Activated gamma-delta T cell (primary cell): ENCODE measurements around the gene GRB14.

Experiments used
- DNase-seq: peaks from one replicate; lab custom pipeline; 2025; lab: John Stamatoyannopoulos, UW

The GRB14 gene

GRCh38 chr2:164613321-164613982, 7.8 kb downstream of the GRB14 start:
- DNase-seq = no peak

DNA sequence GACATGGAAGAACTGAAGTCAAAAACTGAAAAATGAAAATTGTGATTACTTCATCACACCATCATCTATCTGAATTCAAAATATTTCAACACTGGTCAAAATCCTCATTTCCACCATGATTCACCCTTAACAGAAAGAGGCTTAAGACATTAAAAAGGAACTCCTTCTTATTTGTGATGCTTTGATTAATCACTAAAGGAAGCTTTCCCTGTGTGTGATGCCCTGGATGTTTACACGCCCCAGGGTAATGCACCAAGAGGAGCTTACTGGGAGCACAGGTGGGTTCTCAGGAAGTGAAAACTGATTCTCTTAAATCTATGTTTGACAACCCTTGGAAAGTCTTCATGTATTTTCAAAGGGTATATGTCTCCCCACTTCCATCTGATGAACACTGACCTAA, 11.5 kb downstream of the GRB14 start:
- no peak for DNase-seq

DNA sequence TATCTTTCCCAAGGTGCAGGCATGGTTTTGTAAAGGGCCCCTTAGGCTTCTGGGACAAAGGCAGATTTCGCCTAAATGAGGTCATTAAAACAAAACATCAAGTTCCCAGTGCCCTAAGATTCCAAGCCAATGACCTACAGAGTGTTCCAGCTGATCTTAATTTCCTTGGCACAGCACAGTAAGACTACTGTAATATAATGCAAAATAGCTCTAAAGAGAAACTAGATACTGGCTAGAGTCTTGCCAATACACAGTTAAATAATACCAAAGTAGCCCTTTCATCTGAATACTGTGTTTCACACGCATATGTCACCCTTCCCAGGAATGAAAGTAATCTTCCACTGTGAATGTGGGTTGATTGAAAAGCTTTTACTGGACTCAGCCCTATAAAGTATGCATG, 14.7 kb downstream of the GRB14 start:
- DNase-seq = no peak

DNA sequence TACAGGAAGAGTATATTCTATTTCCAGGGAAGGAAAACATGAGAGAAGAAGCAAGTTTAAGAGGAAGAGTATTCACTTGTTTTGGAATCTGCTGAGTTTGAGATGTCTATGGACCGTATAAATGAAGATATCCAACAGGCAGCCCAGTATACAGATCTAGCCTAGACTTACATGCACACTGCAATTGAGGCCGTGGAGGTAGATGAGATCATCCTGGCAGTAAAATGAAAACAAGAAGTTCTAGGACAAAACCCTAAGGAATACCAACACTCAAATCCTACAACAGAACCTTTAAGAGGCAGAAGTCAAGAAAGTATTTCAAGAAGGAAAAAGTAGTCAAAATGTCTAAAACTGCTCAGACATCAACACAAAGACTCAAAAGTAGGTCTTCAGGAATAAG, 16.0 kb downstream of the GRB14 start:
- DNase-seq = no peak

GRCh38 chr2:164600763-164601162, 20.5 kb downstream of the GRB14 start:
- no peak for DNase-seq

- DNase-seq = no peak
Measured at GRCh38 chr2:164599954-164600589, 21.2 kb downstream of the GRB14 start.

- no peak for DNase-seq
Measured at GRCh38 chr2:164597983-164598382, 23.3 kb downstream of the GRB14 start.

- DNase-seq = no peak
Measured at GRCh38 chr2:164595031-164595430, 26.3 kb downstream of the GRB14 start.

- no peak for DNase-seq
Measured at GRCh38 chr2:164593959-164594358, 27.3 kb downstream of the GRB14 start.

- DNase-seq = no peak
Measured at GRCh38 chr2:164593541-164593940, 27.7 kb downstream of the GRB14 start.

GRCh38 chr2:164589522-164589921, 31.8 kb downstream of the GRB14 start:
- DNase-seq = no peak

GRCh38 chr2:164581050-164581449, 40.2 kb downstream of the GRB14 start:
- no peak for DNase-seq

DNA sequence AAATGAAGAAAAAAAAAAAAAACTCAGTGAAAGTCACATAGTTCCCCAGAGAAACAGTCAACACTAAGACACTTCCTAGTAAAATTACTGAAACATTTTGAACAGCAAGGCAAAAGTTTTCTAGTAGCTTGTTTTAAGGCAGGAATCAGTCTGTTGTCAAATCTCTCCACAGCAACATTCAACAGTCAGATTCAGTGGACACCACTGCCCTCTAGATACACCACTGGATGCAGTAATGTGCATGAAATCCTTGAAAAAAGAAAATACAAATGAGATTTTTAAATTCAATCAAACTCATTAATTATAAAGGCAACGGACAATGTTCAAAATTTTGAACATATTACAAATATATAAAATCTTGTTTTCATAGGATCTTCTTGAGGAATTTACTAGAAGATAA, 46.4 kb downstream of the GRB14 start:
- DNase-seq = no peak

DNA sequence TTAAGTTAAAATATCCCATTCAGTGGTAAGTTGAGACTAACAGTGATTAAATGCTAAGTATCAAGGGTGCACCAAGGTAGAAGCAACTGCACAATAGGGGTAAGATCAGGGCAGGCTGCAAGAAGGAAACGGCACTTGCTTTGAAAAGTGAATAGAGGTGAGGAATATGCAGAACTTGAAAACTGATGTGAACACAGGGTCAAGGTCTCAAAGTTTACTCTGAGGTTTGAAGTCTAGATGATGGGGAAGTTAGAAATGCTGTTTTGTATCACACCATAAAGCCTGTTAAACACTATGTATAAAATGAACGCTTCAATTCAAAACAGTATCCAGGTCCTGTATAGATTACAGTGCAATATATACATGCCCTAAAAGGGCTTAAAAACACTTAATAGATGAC, 50.8 kb downstream of the GRB14 start:
- no peak for DNase-seq

GRCh38 chr2:164569378-164569777, 51.9 kb downstream of the GRB14 start:
- DNase-seq = no peak

DNA sequence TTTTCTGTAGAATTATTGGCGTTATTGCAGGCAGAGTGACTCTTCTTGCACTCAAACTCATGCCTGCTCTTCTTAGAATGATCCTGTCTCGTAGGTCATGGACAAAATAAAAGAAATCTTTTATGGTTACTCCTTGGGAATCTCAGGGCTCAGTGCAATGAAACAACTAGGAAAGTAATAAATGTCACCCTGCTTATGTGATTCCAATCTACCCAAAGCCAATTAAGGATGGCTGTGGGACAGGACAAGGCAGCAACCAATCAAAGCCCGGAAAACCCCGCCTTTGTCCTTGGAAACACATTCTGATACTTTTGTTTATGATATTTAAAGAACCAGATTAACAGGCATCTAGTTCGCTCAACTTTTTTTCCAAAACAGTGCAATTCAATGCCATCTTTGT, 53.0 kb downstream of the GRB14 start:
- no peak for DNase-seq

- no peak for DNase-seq
Measured at GRCh38 chr2:164567335-164567989, 53.8 kb downstream of the GRB14 start.

- no peak for DNase-seq
Measured at GRCh38 chr2:164565359-164565758, 55.9 kb downstream of the GRB14 start.

DNA sequence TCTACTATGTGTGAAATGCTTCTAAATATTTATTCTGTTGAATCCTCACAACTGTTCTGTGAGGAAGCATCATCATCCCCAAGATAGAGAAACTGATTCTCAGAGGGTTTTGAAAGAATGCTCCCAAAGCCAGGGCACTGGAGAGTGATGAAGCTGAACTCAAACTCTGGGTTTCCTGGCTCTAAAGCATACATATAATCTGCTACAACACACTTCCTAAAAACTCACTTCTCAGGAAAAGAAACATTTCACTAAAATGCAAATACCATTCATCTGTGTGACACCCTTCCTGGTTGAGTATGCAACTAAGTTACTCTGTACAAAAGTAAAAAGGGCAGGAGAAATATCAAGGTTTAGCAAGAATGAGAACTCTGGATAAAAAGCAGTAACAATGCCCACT, 58.6 kb downstream of the GRB14 start:
- no peak for DNase-seq

DNA sequence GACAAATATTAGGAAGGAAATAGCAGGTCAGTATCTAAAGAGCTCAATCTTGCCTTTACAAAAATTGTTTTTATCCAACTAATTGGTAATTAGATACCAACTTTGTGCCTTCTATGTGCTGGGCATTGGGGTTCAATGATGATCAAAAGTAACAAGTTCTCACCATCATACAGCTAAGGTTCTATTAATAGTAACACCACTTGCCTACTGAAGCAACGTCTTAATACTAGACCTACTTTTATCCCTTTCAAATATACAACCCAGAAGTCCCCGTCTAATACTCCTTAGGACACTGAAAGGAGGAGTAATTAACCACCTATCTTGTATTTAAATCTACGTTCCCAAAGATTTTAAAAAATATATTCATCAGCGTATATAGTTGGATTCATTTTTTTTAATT, 59.3 kb downstream of the GRB14 start:
- no peak for DNase-seq

DNA sequence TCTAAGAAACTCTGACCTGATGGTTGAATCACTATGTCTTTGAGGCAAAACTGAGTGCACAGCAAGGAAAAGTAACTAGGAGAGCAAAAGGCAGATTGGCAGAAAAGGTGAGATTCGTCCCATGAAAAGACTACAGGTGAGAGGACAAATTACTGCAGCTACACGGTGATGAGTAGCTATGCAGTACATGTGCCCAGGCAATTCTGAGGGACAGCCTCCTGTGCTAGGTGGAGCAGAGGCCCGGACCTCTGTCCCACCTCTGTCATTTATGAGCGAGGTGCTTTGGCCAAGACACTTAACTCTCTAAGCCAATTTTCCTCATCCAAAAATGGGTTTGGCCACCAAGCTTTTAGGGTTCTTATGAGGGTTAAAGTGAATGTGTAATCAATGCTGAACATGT, 59.9 kb downstream of the GRB14 start:
- no peak for DNase-seq

GRCh38 chr2:164560902-164561301, 60.4 kb downstream of the GRB14 start:
- no peak for DNase-seq

DNA sequence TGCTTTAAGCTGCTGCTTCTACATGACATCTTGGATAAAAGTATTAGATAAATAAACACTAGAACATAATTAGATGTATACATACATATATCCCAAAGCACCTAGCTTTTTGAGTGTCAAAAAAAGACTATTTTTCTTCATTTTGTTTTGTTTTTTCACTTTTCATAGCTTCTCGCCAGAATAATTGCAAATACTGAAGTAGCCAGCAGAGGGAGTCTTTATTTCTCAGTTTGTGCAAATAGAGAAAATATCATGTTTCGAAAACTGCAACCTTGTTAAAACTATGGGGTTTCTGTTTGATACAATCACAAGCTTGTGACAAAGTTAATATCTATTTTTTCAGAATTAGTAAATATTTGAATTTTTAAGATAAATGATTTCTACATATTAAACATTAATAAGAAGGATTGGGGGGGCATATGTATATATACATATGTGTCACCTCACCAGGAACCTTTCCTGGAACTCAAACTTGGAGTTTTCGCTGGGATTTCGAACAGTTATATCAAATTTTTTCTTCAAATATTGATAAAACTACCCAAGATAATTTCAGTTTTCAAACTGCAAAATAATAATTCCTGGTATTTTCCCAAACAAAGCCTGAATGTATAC, 61.0 kb downstream of the GRB14 start:
- no peak for DNase-seq
